HG03469 (cell line): ENCODE measurements around the gene LMLN.
"Not testable (repeated sequence)": the region's sequence is repeated elsewhere in the genome, so short reads cannot be mapped to it uniquely, and the experiment has no call there.

ENCODE experiments used
- ATAC-seq: cut with Tn5 transposase; IDR thresholded peaks from one replicate; pipeline ENCODE4 v1.9.1; 2021; ENCODE audit warnings: mild to moderate bottlenecking, moderate library complexity, moderate number of reproducible peaks; ENCODE audit not compliant: unreplicated experiment

Gene LMLN, protein sequence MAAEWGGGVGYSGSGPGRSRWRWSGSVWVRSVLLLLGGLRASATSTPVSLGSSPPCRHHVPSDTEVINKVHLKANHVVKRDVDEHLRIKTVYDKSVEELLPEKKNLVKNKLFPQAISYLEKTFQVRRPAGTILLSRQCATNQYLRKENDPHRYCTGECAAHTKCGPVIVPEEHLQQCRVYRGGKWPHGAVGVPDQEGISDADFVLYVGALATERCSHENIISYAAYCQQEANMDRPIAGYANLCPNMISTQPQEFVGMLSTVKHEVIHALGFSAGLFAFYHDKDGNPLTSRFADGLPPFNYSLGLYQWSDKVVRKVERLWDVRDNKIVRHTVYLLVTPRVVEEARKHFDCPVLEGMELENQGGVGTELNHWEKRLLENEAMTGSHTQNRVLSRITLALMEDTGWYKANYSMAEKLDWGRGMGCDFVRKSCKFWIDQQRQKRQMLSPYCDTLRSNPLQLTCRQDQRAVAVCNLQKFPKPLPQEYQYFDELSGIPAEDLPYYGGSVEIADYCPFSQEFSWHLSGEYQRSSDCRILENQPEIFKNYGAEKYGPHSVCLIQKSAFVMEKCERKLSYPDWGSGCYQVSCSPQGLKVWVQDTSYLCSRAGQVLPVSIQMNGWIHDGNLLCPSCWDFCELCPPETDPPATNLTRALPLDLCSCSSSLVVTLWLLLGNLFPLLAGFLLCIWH

DNA sequence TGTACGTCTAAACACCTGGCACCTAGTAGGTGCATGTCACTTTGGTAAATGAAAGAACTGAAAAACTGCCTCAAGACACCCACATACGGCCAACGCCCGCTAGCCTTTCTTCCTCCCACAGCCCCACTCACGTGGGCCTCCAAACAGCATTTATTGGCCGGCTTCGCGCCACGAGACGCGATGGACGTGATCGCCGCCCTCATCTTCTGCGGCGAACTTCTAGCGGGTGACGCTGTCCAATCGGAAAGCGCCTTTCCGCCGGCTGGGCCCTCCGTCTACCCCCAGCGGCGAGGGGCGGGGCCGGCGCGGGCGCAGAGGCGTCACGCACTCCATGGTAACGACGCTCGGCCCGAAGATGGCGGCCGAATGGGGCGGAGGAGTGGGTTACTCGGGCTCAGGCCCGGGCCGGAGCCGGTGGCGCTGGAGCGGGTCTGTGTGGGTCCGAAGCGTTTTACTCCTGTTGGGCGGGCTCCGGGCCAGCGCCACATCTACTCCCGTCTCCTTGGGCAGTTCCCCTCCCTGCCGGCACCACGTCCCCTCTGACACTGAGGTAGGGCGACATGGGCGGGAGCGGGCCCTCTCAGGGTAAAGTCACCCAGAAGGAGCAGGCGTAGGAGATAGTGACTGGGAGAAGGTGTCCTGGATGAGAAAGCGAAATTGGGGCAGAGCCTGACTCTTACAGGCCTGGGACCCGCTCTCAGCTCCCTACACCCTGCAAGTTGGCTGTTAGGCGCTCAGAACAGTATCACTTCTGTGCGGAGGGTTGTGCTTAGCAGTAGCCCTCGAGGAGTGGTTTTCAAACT is at the start of gene LMLN:
LMLN (plus strand) TSS at position 327 of the 803 bp plus-strand sequence; CDS start at position 356, 29 bp downstream.
- ATAC-seq: peak; percentile 93

DNA sequence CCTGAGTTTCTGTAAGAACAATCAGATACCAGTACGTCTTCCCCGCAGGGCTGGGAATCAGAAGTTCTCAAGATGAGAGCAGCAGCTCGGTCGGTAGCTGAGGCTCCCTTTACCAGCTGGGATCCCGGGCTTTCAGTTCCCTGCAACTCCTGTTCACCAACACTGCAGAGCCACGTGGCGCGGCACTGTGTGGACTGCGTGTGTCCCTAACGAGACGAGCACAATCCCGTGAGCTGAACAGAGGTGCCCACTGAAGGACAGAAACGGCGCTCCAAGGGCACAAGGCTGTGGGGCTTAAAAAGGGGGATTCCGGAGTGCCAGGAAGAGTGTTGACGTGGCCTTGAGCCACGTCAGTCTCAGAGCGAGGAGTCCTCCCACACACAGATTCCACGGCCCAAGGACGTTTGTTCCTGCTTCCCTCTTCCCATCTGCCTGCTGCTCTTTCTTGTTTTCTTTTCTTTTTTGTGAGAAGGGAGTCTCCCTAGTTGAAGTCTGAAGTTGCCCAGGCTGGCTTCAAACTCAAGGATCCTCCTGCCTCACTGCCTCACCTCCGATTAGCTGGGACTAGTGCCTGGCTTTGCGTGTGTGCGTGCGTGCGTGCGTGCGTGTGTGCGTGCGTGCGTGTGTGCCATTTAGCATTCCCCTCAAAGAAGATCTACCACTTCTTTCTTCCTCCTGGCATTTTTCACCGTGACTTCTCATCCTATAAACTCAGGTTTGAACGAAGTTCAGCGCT is 47.1 kb upstream of the LMLN start:
- ATAC-seq: no peak

DNA sequence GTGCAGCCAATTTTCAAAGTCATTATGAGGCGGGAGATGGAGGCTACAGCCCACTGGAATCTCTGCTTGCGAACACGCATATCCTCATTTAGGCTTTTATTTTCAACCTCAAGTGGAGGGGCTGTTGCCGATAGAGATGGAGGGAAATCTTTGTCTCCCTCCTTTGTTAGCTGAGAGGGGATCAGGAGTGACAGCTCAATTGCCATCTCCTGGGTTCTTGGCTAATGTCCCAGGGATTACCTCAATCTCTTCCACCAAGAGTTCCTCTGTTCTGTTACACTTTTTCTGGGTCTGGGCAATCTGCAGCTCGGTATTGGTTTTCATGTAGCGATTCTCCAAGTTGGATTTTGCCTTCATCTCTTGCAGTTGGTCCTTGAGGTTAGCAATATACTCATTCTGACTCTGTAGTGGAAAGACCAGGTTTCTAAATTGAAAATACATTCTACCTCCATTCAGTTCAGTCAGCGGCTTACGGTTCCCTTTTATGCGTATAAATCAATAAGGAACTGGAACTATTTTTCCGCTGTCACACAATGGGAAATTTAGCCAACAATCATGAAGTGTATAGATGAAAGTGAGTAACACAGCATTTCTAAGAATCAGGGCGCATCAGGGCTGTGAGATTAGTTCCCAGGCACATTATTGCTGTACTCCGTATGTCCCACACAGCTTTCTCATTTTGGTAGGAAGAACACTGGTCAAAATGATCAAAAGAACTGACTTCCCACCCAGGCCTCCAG is 46.2 kb upstream of the LMLN start:
- no peak for ATAC-seq

DNA sequence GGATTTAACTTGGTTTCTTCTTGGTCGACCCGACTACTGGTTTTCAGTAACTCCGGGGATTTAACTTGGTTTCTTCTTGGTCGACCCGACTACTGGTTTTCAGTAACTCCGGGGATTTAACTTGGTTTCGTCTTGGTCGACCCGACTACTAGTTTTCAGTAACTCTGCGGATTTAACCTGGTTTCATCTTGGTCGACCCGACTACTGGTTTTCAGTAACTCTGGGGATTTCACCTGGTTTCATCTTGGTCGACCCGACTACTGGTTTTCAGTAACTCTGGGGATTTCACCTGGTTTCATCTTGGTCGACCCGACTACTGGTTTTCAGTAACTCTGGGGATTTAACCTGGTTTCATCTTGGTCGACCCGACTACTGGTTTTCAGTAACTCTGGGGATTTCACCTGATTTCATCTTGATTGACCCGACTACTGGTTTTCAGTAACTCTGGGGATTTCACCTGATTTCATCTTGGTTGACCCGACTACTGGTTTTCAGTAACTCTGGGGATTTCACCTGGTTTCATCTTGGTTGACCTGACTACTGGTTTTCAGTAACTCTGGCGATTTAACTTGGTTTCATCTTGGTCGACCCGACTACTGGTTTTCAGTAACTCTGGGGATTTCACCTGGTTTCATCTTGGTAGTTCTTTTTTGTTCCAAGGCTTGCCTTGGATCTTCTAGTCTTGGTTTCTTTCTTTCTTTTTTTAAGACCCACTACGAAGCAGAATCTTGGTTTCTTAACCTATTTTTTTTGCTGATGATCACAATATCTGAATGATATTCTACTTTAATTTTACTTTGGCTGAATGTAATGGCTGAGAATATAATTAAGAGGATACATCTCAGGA is 38.4 kb upstream of the LMLN start:
- ATAC-seq: not testable (repeated sequence)

DNA sequence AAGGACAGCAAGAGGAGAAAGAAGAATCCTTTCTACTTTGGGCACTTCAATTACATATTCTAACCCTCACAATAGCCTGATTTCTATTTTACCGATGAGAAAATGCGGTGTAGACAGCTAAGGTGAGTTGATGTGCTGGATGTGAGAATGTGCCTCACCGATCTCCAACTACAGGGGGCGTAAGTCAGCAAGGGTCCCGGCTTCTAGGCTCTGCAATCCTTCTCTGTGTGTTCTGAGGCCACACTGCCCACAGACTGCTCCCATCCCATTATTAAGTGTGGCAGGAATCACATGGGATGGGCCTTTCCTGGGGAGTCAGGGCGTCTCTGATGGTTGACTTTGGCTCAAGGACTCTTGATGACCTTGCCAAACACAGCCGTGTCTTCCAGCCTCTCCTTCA is 33.6 kb upstream of the LMLN start:
- no peak for ATAC-seq

DNA sequence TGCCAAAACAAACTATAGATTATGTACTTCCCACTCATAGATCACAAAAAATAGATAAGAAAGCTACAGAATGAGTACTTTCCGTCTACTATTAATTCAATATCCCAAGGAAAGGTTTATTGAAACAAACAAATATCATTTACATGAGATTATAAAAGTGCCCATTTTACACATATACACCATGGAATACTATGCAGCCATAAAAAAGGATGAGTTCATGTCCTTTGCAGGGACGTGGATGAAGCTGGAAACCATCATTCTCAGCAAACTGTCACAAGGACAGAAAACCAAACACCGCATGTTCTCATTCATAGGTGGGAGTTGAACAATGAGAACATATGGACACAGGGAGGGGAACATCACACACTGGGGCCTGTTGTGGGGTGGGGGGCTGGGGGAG is 32.4 kb upstream of the LMLN start:
- not testable (repeated sequence) for ATAC-seq

DNA sequence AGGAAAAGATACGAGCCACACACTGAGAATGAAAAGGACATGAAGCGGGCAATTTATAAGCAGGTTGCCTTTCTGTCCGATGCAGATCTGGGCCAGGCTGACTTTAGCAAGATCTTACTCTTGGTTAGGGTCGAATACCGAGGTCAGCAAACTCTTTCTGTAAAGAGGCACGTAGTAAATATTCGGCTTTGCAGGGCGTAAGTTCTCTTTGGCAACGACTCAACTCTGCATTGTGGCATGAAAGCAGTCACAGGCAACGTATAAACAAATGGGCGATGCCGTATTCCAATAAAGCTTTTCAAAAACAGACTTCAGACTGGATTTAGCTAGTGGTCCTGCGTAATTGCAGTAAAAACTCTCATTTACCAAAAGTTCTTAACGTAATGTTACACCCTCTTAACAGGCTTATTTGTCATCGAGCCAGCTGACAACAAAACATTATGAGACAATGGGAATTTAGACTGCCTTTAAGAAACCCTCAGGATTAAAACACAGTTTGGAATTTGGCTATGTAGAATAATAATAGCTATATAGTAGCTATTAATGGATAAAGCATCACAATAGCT is 23.1 kb upstream of the LMLN start:
- no peak for ATAC-seq

DNA sequence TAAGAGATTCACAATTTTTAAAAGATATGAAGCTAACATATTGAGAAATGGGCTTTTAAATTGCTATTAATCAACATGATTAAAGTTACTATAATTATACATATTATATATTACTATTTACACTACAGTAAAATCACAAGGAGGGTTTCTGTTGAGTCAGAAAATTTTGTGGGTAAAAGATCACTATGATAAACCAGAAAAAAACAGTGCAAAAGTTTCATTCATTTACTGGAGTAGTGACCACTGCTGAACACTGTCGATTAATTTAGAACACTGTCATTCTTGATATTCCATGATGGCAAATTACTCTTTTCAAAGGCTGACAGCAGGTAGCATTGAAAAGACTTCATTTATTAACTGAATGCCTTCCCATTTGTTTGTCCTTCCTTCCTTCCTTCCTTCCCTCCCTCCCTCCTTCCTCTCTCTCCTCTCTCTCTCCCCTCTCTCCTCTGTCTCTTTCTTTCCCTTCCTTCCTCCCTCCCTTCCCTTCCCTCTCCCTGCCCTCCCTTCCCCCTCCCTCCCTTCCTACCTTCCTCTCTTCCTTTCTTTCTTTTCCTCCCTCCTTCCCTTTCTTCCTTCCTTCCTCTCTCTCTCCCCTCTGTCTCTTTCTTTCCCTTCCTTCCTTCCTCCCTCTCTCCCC is 19.2 kb upstream of the LMLN start:
- ATAC-seq: no peak

DNA sequence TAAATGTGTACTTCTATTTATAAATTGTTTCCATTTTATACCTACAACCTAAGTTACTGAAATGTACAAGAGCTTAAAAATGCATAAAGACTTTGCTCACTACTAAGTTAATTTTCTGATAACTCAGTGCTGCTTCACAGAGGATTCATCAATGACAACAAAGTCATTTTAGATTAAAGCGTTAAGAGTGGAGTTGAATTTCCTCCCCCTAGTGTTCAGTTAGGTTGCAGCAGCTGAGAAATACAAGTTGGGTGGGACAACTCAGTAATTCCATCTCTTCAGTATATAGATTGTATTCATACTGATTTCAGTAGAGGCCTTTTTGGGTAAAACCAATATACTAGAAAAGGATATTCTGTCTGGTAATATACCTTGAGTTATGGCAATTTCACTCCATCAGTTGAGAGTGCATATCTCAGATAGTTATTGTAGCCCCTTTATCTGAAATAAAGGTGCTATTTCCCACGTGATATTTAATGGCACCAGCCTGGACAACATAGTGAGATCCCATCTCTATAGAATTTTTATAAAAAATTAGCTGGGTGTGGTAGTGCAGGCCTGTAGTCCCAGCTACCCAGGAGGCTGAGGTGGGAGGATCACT is 17.0 kb upstream of the LMLN start:
- no peak for ATAC-seq

DNA sequence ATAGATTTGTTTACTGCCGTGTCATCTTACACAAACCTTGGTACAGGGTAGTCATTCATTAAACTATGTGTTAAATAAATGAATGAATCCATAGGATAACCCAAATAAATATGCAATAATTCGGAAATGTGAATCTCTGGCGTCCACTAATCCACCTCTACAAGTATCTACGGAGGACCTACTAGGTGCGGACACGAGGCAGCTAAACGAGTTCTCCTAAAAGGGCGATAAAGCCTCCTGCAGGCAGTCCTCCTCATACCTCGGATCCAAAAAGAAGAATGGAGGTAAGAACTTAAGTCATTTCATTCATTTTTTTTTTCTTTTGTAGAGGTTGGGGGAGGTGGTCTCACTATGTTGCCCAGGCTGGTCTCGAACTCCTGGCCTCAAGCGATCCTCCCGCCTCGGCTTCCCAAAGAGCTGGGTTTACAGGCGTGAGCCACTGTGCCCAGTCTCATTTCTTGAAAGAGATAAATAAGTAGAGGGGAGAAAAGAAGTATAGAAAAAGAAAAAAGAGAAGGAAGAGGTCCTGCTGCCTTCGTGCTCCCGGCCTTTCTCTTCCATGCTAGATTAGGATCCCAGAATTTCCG is 10.7 kb upstream of the LMLN start:
- no peak for ATAC-seq

DNA sequence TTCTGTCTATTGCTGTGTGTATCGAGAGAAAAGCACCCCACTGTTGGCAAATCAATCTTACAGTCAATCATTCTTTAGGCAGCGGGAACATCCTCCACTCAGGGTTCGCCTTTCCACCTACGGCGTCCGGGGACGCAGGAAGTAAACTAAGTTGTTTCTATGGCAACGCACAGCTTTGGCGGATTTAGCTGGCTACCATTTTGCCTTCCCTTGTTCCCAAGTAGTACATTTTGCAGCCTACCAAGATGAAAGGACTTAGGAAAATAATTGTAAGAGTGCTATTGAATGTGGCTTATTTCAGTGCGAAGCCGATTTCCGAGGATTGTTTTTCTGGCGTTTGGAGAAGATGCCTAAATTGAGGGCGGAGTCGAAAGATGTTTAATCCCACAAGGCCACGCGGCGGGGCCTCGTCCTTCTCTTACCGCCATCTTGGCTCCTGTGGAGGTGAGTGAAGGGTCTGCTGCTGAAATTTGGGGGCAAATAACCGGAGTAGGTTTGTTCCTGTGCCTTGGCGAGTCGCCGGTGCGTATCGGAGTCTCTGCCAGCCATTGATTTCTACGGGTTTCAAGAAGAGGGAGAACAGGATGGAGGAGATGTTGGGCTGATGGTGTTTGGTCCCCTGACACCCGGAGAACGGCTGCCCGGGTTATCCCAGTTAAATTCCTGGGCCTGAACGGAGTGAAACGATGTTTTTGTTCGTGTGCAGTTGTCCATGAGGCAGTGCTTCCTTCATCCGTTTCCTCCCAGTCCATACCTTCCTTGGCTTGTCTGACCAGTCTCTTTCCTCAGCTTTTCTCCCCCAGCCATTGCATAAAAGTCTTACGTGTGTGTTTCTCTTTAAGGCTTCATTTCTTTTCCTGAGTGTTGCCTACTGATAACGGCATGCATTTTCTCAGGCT is 10.0 kb upstream of the LMLN start, which contains the start of gene RPL35A:
RPL35A (plus strand) TSS at position 413 of the 899 bp plus-strand sequence. CDS start 778 bp downstream, outside the sequence.
- ATAC-seq: peak; percentile 86

DNA sequence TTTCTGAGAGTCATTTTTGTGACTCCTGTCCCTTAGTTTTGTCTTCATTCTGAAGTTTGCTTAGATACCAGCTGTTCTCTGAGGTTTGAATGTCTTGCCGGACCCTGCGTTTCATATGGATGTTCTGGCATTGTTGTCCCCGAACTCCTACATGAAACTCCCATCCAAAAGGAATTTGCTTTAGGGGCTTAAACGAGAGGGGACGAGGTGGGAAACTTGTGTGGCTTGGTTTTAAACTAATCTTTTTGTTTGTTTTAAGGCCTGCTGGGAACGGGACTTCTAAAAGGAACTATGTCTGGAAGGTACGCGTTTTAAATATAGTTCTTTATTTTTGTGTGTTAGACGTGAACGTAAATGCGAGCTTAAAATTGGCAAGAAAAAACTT is 9.3 kb upstream of the LMLN start:
- ATAC-seq: no peak

DNA sequence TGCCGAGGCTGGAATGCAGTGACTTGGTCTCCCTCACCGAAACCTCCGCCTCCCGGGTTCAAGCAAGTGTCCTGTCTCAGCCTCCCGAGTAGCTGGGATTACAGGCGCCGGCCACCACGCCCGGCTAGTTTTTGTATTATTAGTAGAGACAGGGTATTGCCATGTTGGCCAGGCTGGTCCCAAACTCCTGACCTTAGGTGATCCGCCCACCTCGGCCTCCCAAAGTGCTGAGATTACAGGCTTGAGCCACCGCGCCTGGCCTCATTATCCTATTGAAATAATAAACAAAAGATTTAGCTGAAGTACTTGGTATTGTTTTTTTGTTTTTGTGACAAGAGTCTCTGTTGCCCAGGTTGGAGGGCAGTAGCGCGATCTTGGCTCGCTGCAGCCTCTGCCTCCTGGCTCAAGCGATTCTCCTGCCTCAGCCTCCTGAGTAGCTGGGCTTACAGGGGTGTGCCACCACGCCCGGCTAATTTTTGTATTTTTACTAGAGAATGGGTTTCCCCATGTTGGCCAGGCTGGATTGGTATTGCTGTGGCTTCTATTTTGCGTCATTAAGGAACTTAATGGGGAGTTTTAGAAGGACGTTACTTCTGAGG is 8.5 kb upstream of the LMLN start:
- ATAC-seq: no peak

DNA sequence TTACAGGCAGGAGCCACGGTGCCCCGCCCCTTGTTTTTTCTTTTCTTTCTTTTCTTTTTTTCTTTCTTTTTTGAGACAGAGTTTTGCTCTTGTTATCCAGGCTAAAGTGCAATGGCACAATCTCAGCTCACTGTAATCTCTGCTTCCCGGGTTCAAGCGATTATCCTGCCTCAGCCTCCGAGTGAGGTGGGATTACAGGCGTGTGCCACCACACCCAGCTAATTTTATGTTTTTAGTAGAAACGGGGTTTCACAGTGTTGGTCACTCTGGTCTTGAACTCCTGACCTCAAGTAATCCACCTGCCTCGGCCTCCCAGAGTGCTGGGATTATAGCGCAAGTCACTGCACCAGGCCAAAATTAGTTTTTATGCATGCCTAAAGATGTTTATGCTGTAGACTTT is 7.6 kb upstream of the LMLN start:
- ATAC-seq: no peak

DNA sequence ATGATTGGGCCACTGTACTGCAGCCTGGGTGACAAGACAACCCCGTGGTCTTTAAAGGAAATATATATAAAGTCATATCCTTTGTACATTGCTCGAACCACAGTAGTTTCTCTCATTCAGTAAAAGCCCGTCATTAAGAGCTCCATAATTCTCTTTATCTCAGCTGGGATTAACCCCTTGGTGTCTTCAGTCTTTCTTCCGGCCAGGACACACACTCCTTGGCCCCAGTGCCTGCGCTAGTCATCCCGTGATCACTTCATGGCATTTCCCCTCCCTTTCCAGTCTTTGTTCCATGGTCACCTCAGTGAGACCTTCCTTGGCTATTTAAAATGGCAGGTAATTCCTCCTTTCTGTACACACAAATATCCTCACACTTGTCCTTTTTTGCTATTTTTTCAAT is 6.7 kb upstream of the LMLN start:
- ATAC-seq: no peak

DNA sequence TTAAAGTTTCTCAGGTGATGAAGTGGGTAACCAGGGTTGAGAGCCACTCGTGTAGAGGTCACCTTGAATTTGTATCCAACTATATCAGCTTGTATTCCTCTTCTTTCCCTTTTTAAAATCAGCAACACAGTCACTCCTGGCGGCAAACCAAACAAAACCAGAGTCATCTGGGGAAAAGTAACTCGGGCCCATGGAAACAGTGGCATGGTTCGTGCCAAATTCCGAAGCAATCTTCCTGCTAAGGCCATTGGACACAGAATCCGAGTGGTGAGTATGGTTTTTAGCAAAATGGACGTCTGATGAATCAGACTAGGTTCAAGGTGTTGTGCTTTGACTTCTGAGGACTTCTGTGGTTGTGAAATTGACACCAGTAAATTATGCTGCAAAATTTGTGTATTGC is 6.1 kb upstream of the LMLN start:
- ATAC-seq: no peak
